B cell (primary cell): ENCODE measurements around the gene TNNI3K. TPM values are rescaled to one million over a fixed set of nuclear protein-coding genes. Genes with fewer than 3 reads are reported as not detected.

Experiments used
- ATAC-seq: fragments of 200-7000 bp; cut with Tn5 transposase; one replicate; pipeline ENCODE4 v1.10.0; 2021; ENCODE audit warnings: low read depth, mild to moderate bottlenecking, moderate number of reproducible peaks, moderate library complexity
- CTCF ChIA-PET: fragments of 350-600 bp; sonication (Branson Sonifier 250); formaldehyde crosslinking; loops from one replicate; lab custom pipeline; 2021; ENCODE audit warnings: antibody characterized with exemption, inconsistent platforms; lab: Charles Lee
- POLR2A ChIA-PET: fragments of 350-600 bp; sonication (Branson Sonifier 250); formaldehyde crosslinking; loops from one replicate; lab custom pipeline; 2021; ENCODE audit warnings: antibody characterized with exemption; lab: Charles Lee
- DNase-seq: peaks from one replicate; pipeline ENCODE4 v3.0.0; 2013
- H2AFZ ChIP-seq: 2 replicates; pipeline ENCODE4 v1.6.1; 2012; ENCODE audit warnings: mild to moderate bottlenecking, low read depth, low read length; ENCODE audit not compliant: insufficient read depth, poor library complexity, severe bottlenecking
- H3K27ac ChIP-seq, 2 donors: 1 replicate in 1 of 2; 2 replicates in 1 of 2; pipeline ENCODE4 v1.5.1; 2012 to 2013; ENCODE audit warnings: low read length in 2 of 2, mild to moderate bottlenecking in 2 of 2, moderate library complexity in 1 of 2
- H3K27me3 ChIP-seq, 4 experiments: fragments of 200-600 bp in 1 of 4; sonication (generic) in 1 of 4; replicated peaks in 1 of 4; 1 replicate in 2 of 4; 2 replicates in 2 of 4; pipeline versions ENCODE4 v1.6.1 to v1.7.0; 2013 to 2016; ENCODE audit warnings: low read length in 3 of 4, mild to moderate bottlenecking in 2 of 4, mixed read lengths in 1 of 4, moderate library complexity in 1 of 4; ENCODE audit not compliant: insufficient read depth in 4 of 4, control insufficient read depth in 3 of 4; ENCODE audit errors: control extremely low read depth in 1 of 4
- H3K36me3 ChIP-seq, 2 experiments: replicated peaks in 1 of 2; 1 replicate in 1 of 2; 2 replicates in 1 of 2; pipeline versions ENCODE4 v1.6.1 to v1.7.1; 2013; ENCODE audit warnings: low read length in 1 of 2; ENCODE audit not compliant: insufficient read depth in 2 of 2, control insufficient read depth in 1 of 2; ENCODE audit errors: control extremely low read depth in 1 of 2, extremely low read depth in 1 of 2
- H3K4me1 ChIP-seq, 2 donors: fragments of 200-600 bp in 1 of 2; sonication (generic) in 1 of 2; 1 replicate in 1 of 2; 2 replicates in 1 of 2; pipeline versions ENCODE4 v1.5.1 to v1.6.1; 2013 to 2017; ENCODE audit warnings: low read length in 2 of 2; ENCODE audit not compliant: control insufficient read depth in 2 of 2, insufficient read depth in 2 of 2
- H3K4me2 ChIP-seq: replicated peaks from 2 replicates; pipeline ENCODE3; 2012; ENCODE audit warnings: mild to moderate bottlenecking, low read depth, low read length; ENCODE audit not compliant: poor library complexity, severe bottlenecking
- H3K4me3 ChIP-seq, 5 experiments: fragments of 200-600 bp in 1 of 5; sonication (generic) in 1 of 5; 1 replicate in 3 of 5; 2 replicates in 2 of 5; pipeline versions ENCODE4 v1.5.1 to v1.7.0; 2011 to 2016; ENCODE audit warnings: low read length in 4 of 5, mild to moderate bottlenecking in 4 of 5, low read depth in 2 of 5, control low read depth in 1 of 5, moderate library complexity in 1 of 5; ENCODE audit not compliant: insufficient read depth in 1 of 5; ENCODE audit errors: control extremely low read depth in 1 of 5, extremely low read depth in 1 of 5
- H3K79me2 ChIP-seq: fragments of 200-600 bp; sonication (generic); one replicate; pipeline ENCODE4 v1.6.0; 2016; ENCODE audit warnings: low read length; ENCODE audit not compliant: control insufficient read depth, insufficient read depth
- H3K9ac ChIP-seq: fragments of 200-600 bp; sonication (generic); 2 replicates; pipeline ENCODE4 v1.6.1; 2017; ENCODE audit warnings: mild to moderate bottlenecking, low read length, moderate library complexity
- H3K9me3 ChIP-seq, 3 donors: one replicate each; pipeline versions ENCODE4 v1.6.1 to v1.7.1; 2013; ENCODE audit warnings: low read length in 2 of 3; ENCODE audit not compliant: control insufficient read depth in 2 of 3, insufficient read depth in 1 of 3; ENCODE audit errors: control extremely low read depth in 1 of 3
- H4K20me1 ChIP-seq: 2 replicates; pipeline ENCODE4 v1.6.0; 2012; ENCODE audit warnings: mild to moderate bottlenecking, low read length; ENCODE audit not compliant: insufficient read depth, control insufficient read depth, poor library complexity, severe bottlenecking
- H3K27ac Mint-ChIP-seq: one replicate; pipeline ENCODE4 v1.8.0; 2021; ENCODE audit warnings: mixed read lengths
- H3K27me3 Mint-ChIP-seq: one replicate; pipeline ENCODE4 v1.8.0; 2021; ENCODE audit warnings: mixed read lengths
- H3K4me1 Mint-ChIP-seq: one replicate; pipeline ENCODE4 v1.8.0; 2021; ENCODE audit warnings: mixed read lengths
- H3K4me3 Mint-ChIP-seq: one replicate; pipeline ENCODE4 v1.8.0; 2021; ENCODE audit warnings: mixed read lengths
- H3K9me3 Mint-ChIP-seq: one replicate; pipeline ENCODE4 v1.8.0; 2022; ENCODE audit warnings: mixed read lengths; ENCODE audit not compliant: insufficient read depth
- EZH2 ChIP-seq: IDR thresholded peaks from 2 replicates; pipeline ENCODE4 v1.6.1; 2012; ENCODE audit warnings: borderline replicate concordance, low read depth, mild to moderate bottlenecking, moderate library complexity, low read length; ENCODE audit not compliant: insufficient read depth, poor library complexity, severe bottlenecking
- WGBS: methylation state at CpG from one replicate; pipeline ENCODE4 v1.1.5; 2013; ENCODE audit warnings: missing lambda C conversion rate; ENCODE audit not compliant: insufficient coverage; 5-methylcytosine and 5-hydroxymethylcytosine counted together
- intact Hi-C: fragments of 100-400 bp; cut with micrococcal nuclease; formaldehyde crosslinking; loops from one replicate; pipeline ENCODE4 v1.10.0; 2022
- polyA plus RNA-seq: library from polyadenylated mRNA; depleted of rRNA; stranded (reverse); fragments of >200 nt; gene quantifications from 2 replicates; pipeline ENCODE4 v1.2.3, GENCODE V29; 2012
- total RNA-seq, 2 donors: library from RNA; stranded (reverse); fragments of 120-200 nt in 1 of 2; gene quantifications; 1 replicate in 1 of 2; 2 replicates in 1 of 2; pipeline versions ENCODE4 v1.2.3 to v1.2.4, GENCODE V29; 2013 to 2022
- TF ChIP-seq, protein P1 (sequence below): fragments of 200-600 bp; IDR thresholded peaks from one replicate; pipeline ENCODE4 v1.8.0; 2022; ENCODE audit warnings: antibody characterized with exemption, mild to moderate bottlenecking

Gene TNNI3K
- total and polyA plus RNA-seq, 2 donors (not counting 1 experiment from before 2014, with no cell fraction given), result 0.52 to 3.1 TPM

DNA sequence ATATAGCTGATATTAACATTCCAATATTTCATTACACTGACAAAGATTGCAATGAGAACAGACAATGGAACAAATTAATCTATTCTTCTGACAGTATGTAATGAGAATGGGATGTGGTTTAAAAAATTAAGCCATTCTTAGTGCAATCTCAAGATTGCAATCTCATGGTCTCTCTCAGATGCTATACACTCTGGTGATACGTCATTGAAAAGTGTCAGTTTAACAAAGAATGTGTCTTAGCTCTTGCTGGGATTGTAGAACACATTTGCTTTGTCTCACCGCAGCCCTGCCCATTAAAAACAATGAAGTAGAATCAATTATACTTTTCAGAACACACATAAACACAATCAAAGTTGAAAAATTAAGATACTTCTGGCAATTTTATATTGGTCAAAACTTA, 222.1 kb downstream of the TNNI3K start:
- no peak for TF ChIP-seq EZH2
- TF ChIP-seq, protein P1, sequence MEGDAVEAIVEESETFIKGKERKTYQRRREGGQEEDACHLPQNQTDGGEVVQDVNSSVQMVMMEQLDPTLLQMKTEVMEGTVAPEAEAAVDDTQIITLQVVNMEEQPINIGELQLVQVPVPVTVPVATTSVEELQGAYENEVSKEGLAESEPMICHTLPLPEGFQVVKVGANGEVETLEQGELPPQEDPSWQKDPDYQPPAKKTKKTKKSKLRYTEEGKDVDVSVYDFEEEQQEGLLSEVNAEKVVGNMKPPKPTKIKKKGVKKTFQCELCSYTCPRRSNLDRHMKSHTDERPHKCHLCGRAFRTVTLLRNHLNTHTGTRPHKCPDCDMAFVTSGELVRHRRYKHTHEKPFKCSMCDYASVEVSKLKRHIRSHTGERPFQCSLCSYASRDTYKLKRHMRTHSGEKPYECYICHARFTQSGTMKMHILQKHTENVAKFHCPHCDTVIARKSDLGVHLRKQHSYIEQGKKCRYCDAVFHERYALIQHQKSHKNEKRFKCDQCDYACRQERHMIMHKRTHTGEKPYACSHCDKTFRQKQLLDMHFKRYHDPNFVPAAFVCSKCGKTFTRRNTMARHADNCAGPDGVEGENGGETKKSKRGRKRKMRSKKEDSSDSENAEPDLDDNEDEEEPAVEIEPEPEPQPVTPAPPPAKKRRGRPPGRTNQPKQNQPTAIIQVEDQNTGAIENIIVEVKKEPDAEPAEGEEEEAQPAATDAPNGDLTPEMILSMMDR, result no peak
- POLR2A ChIA-PET, result no interaction called here

DNA sequence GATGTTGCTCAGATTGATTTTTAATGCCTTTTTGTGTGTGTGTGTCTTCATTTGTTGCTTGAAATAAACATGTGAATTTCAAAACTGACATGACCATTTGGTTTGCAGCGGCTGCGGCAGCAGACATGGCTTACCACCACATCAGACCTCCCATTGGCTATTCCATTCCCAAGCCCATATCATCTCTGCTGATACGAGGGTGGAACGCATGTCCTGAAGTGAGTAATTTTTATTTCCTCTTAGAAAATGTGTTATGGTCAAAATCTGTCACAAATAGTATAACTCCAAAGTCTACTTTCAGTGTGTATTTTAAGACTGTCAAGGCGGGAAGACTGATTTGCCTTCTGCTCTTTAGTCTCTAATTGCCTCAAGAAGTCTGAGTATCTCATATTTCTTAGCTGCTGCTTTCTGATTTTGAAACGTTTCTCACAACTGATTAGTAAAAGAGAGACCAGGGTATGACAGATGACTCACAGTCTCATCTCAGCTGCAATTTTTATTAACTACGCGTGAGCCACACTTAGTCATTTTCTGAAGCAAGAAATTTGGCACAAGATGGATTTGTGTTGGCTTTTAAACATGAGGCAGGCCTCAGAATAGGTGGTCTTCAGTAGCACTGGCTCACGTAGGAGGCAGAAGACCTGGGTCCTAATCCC, 228.3 kb downstream of the TNNI3K start:
- Histone ChIP-seq H3K4me1 (no peaks in the 10 kb centered on the region), H4K20me1 (no peaks in the 10 kb centered on the region), H3K27ac (no peak overlapping the region), H2AFZ (no peak overlapping the region), H3K36me3 (no peaks in the 10 kb centered on the region), H3K4me3 (no peak overlapping the region), H3K79me2 (no peaks in the 10 kb centered on the region), H3K9ac (no peak overlapping the region), H3K27me3 (no peaks in the 10 kb centered on the region), H3K4me2 (no peak overlapping the region), H3K9me3 (peaks cover 0 to 6% (median 0%) of the 10 kb centered on the region in 3 donors)
- TF ChIP-seq, protein P1, result no peak
- no peak for TF ChIP-seq EZH2
- no peak for DNase-seq
- ATAC-seq, result no peak
- POLR2A ChIA-PET, result no interaction called here
- CTCF ChIA-PET, result no interaction called here
- Mint-ChIP-seq H3K9me3 (no peaks in the 10 kb centered on the region), H3K27ac (no peak overlapping the region), H3K4me3 (no peak overlapping the region), H3K27me3 (no peaks in the 10 kb centered on the region), H3K4me1 (no peaks in the 10 kb centered on the region)
- WGBS, result 93% methylated on average over 3 of the region's 9 CpGs
- intact Hi-C loops, result no loop called here

More for the DNA sequence above, 222.1 kb downstream of the TNNI3K start:
- Histone ChIP-seq H3K79me2 (no peaks in the 10 kb centered on the region), H3K4me3 (no peak overlapping the region), H3K27me3 (no peaks in the 10 kb centered on the region), H3K4me2 (no peak overlapping the region), H3K9ac (no peak overlapping the region), H3K36me3 (no peaks in the 10 kb centered on the region), H4K20me1 (no peaks in the 10 kb centered on the region), H3K9me3 (no peaks in the 10 kb centered on the region), H3K27ac (no peak overlapping the region), H3K4me1 (no peaks in the 10 kb centered on the region), H2AFZ (no peak overlapping the region)
- CTCF ChIA-PET, result no interaction called here
- H3K4me3 Mint-ChIP-seq, result no peak overlapping the region
- no peak overlapping the region for H3K27ac Mint-ChIP-seq
- no peak for DNase-seq
- H3K4me1 Mint-ChIP-seq, result no peaks in the 10 kb centered on the region
- no CpG with 5 or more reads among the region's 2 CpGs for WGBS
- no peaks in the 10 kb centered on the region for H3K9me3 Mint-ChIP-seq
- intact Hi-C loops, result no loop called here
- H3K27me3 Mint-ChIP-seq, result no peaks in the 10 kb centered on the region
- no peak for ATAC-seq
